GM18508 (cell line): ENCODE data around the gene ZNF423.

Experiments
- ATAC-seq: cut with Tn5 transposase; IDR thresholded peaks from one replicate; pipeline ENCODE4 v1.9.1; 2021; ENCODE audit warnings: moderate number of reproducible peaks; ENCODE audit not compliant: insufficient read depth, unreplicated experiment

The ZNF423 gene

GRCh38 chr16:49491771-49492761 is 363.8 kb downstream of the ZNF423 start:
- no peak for ATAC-seq

- no peak for ATAC-seq
Observed at GRCh38 chr16:49491106-49491670, 364.7 kb downstream of the ZNF423 start.

DNA sequence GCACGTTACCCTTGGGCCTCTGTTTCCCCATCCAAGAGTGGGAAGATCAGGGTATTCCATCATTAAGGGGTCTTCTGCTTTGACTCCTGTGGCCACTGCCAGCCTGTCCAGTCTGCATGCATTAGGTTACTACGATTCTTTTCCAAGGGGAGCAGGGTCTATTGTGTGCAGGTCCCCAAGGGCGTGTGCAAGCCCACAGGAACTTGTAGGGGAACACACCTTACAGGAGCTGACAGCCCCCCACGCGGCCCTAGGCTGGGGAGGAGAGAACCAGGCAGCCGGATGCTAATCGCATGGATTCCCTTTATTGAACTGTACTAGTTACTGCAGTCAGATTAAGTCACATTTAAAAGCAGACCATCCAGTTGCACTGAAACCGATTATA is 365.6 kb downstream of the ZNF423 start:
- ATAC-seq: no peak

- ATAC-seq: no peak
Observed at GRCh38 chr16:49489686-49490320, 366.1 kb downstream of the ZNF423 start.

DNA sequence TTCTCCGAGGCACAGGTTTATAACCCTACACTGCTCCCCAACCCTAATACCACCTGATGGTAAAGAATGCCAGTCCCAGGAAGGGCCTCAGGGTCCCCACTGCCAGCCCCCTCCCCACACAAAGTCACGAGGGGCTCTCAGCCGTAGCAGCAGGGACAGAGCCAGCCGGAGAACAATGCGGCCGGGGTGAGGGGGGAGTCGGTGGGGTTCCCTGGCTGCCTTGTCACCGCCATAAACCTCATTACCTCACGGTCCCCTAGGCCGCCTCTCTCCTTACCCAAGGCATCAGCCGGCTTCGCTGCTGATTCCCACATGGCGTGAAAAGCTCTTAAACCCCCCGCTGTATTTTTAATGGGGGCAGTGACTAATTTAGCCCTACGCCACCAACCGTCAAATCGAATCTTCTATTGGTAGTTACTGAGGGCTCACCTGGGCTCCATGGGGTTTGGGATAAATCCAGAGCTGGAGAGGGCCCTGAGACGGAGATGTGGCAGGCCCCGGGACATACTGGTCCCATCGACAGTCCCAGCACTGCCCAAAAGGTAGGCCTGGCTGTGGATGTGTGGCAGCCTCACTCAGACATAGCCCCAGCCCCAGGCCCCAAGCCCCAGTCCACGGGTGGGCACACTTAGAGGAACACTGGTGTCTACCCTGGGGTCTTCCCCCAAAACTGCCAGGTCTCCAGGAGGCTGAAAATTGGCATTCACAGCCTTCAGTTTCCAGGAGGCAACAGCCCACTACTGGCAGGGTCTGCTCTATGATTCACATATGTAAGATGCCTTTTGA is 367.0 kb downstream of the ZNF423 start:
- ATAC-seq: no peak

GRCh38 chr16:49488336-49488735 is 367.6 kb downstream of the ZNF423 start:
- ATAC-seq: no peak

GRCh38 chr16:49487746-49488145 is 368.2 kb downstream of the ZNF423 start:
- ATAC-seq: no peak

DNA sequence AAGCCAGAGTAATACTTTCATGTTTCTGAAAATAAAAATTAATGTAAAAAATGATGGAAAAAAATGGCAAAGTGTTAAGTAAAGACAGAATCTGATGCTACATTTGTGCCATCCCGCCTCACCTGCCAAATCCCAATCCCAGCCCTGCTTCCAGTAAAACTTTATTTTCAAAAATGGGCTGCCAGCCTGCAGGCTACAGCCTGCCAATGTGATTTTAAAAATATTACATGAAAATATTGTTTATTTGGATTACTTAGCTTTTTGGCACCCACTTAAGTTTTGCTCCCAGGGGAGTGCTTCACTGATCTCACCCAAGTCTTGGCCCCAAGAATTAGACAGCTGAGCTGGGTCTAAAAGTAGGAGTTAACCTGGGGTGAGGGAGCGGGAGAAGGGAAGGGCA is 369.5 kb downstream of the ZNF423 start:
- ATAC-seq: no peak

- ATAC-seq: no peak
Observed at GRCh38 chr16:49485663-49486062, 370.2 kb downstream of the ZNF423 start.

GRCh38 chr16:49484936-49485335 is 371.0 kb downstream of the ZNF423 start:
- ATAC-seq: no peak

GRCh38 chr16:49484451-49484849 is 371.5 kb downstream of the ZNF423 start:
- ATAC-seq: no peak

GRCh38 chr16:49483651-49484450 is 372.1 kb downstream of the ZNF423 start:
- ATAC-seq: no peak

DNA sequence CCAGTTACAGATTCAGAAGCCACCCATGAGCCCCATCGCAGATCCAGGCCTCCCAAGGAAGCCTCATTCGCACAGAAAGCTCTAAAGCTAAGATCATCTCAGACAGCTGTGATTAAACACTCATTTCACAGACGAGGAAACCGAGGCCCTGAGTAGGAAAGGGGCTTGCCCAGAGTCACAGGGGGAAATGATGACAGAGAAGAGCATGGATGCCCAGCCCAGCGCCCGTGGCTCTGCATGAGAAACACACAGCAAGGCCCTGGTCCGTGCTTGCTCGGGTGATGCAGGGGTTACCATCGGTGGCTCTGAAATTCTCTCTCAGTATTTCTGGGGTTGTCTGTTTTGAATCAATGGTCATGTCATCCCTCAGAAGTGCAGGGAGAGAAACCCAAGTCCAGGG is 372.7 kb downstream of the ZNF423 start:
- ATAC-seq: no peak

GRCh38 chr16:49482690-49483089 is 373.2 kb downstream of the ZNF423 start:
- ATAC-seq: no peak

DNA sequence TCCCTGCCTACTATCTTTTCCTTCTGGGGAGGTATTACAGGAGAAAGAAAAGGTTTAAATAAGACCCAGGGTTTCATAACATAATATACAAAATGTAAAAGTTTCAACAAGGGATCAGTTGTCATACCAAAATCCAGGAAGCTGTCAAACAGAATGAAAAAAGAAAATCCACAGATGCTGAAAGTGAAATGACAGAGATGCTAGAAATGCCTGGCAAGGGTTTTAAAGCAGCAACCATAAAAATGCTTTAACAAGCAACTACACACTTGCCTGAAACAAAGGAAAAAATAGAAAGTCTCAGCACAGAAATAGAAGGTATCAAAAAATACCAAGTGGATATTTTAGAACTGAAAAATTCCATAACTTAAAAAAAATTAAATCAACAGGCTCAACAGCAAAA is 377.3 kb downstream of the ZNF423 start:
- ATAC-seq: no peak

- no peak for ATAC-seq
Observed at GRCh38 chr16:49478107-49478506, 377.8 kb downstream of the ZNF423 start.

DNA sequence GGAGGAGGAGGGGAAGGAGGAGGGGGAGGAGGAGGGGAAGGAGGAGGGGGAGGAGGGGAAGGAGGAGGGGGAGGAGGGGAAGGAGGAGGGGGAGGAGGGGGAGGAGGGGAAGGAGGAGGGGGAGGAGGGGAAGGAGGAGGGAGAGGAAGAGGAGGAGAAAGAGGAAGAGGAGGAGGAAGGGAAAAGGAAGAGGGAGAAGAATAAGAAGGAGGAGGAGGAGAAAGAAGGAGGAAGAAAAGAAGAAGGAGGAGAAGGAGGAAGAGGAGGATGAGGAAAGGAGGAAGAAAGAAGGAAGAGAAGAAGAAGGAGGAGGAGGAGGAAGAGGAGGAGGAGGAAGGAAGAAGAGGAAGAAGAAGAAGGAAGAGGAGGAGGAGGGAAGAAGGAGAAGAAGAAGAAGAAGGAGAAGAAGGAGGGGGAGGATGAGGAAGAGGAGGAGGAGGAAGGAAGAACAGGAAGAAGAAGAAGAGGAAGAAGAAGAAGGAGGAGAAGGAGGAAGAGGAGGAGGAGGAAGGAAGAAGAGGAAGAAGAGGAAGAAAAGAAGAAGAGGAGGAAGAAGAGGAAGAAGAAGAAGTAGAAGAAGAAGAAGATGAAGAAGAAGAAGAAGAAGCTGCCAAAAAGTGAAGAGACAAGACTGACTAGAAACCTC is 378.5 kb downstream of the ZNF423 start:
- no peak for ATAC-seq

- ATAC-seq: no peak
Observed at GRCh38 chr16:49474741-49475140, 381.2 kb downstream of the ZNF423 start.

DNA sequence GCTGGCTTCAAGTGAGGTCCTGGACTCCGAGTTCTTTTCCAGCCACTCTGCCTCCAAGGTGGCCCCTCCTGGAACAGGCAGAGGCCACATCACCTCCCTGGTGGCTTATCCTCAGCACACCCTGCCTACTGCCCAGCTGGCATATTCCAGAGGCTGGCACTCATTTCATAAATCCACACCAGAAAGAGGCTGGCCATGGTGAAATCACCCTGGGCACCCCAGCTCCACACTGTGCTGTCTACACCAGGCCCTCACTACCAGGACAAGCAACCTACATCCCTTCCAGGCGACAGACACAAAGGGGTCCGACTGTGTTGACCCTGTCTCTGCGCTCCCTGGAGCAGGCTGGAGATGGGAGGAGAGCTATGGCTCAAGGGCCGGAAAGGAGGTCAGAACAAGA is 382.1 kb downstream of the ZNF423 start:
- ATAC-seq: no peak
